Femur (tissue), 1 donor: ENCODE data around the gene FARP1.

Experiments used
- DNase-seq: peaks from one replicate; pipeline ENCODE4 v3.0.0-alpha.2; 2017

FARP1 gene

DNA sequence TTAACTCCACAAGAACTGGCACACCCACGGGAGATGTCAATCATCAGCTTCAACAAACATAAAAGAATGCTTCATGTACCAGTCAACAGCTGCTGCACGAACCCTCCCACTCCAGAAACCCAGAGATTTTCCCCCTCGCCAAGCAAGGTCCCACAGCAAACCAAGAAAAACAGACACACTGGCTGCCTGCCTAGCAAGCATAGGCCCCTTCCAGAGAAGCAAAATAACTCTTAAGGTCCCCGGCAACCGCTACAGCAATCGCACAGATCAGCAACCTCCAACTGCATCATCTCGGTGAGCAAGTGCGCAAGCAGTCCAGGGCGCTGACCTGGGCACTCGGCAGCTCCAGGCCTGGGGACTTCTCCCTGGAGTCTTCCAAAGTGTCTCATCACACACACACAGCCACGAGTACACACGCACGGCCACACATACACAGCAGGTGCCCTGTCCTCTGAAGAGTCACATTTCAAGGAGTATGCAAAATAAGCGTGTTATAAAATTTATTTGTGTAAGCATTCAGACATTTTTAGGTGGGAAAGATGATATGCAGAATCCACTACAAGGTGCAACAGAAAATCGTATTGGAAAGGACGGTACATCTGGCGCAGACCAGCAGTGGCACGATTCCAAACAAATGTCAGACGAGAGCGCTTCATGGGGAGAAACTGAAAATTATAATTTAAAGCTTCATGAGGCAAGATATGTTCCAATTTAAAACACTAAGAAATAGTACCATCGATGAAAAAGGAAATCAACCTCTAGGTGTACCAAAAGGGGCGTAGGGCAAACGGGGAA lies 309.0 kb downstream of the FARP1 start:
- peak; percentile 83 for DNase-seq

DNA sequence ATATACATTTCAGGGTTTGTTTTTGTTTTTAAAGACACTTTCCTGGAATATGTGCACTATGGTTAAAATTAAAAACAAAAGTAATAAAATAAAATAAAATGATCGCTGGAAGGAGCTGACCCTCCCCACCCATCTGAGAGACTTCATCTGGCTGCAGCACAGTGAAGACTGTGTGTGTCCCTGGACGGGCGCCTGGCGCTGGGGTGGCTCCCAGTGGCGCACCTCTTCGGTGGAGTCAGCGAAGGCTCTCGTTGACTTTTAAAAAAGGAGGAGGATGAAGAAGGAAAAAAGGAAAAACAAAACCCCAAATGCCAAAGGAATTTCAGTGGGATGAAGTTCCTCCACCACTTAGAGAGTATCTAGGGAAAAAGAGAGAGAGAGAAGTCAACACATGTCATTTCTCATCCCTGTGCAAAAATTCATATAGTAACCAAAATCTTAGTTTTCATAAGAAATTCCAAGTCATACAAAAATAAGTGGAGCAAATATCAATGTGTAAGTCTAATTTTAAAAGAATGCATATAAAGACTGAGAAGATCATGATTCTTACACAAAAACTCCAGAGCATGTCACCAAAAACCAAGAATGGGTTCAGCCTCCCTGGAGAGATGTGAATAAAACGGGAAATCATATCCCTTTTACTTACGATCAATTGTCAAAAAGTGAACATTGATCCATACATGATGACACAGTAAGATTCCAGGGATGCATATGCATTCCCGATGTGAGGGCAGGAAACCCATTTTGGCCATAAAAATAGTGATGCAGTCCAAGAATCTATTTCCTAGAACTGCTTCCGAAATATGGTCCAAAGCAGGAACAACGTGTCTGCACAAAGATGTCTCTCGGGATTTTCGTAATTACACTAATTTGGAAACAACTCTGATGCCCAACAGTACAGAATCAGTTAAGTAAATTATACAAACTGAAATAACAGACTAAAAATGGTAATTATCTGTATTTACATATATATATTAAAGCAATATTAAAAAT lies 310.3 kb downstream of the FARP1 start:
- DNase-seq = no peak

DNA sequence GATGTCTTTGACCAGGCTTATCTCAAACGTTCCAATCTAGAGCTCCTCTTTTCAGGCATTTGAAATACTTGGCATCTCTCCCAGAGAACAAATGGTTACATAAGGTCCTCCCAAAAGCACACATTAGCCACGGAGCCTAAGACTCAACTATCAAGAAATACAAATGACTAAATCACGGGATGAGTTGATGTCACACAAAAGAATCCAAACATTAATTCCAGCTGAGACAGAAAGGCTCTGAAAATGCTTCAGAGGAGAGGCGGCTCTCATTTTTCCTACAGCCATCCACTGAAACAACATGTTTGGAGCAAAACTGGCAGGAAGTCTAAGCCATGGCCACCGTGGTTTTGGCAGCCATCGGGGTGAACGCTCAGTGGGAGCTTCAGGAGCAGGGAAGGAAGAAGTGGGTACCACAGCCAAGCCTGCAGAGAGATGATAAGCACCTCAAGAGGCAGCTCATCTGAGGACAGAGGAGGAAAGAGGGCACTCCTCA lies 311.5 kb downstream of the FARP1 start:
- DNase-seq = no peak

DNA sequence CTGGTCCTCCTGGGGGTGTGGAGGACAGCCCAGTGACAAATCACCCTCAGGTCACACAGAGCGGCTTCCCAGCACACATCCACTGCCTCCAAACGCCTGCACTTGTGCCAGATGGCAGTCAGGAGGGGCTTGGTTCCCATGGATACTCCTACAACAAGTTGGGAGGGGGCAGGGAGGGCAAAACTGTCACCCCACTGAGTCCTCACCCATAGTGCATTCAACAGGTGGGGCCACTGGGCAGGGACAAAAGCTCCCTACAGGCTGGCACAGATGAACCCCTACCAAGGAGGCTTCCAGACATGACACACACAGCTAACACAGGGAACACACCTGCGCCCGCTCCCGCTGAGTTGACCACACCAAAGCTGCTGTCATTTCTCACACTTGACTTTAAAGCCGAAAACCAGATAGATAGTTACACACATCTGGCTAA lies 313.5 kb downstream of the FARP1 start:
- DNase-seq = no peak

DNA sequence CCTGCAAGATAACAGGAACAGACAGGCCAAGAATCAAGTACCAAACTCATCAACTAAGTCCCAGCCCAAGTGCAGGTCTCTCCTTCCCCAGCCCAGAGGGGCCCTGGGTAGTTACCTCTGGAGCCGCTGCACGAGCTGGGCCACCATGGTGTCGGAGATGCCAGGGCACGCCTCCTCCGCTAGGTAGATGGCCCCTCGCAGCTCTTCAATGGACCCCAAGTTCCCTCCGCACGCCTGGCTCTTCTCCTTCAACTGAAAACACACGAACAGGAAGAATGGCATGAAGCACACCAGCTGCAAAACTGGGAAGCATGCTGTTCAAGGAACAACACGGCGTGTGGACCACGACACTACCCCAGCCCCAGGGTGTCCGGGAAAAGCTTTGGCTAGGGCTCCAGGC lies 314.2 kb downstream of the FARP1 start:
- DNase-seq = no peak

DNA sequence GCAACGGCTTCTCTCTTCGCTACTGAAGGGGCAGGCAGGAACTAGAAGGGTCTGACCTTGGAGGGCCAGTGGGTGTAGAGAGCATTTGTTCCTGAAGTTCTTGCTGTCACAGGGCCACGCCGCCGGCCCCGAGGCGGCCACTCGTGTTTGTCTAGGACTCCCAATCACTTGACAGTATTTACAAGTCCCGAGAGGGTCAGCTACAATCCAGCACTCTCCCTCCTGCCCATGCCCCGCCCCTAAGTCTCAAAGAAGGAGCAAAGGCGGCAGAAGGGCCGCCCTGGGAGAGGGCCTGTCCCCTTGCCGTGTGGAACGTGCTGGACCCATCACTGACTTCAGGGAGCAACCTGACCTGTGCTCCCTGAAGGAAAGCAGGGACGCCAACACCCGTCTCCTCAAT lies 315.5 kb downstream of the FARP1 start:
- DNase-seq = no peak

DNA sequence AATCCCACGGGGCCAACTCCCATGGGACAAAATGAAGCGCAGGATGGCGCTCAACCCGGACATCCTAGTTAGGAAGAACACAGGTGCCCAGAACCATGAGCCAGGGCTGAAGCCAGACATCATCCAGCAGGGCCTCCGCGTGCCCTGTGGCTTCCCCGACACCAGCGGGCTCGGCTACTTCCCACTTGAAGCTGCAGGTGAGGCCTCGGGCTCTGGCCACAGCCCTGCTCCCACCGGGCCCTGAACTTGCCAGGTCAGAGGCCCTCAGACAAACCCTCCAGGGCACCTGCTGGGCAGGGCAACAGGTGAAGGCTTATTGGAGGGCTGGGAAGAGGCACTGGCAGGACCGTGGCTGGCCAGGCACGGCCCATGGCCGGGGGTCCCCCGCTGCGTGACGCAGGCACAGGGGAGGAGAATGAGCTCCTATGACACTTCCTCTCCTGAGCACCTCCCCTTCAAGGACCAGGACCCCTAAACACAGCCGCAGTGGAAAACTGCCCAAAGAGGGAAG lies 316.3 kb downstream of the FARP1 start:
- DNase-seq = no peak

DNA sequence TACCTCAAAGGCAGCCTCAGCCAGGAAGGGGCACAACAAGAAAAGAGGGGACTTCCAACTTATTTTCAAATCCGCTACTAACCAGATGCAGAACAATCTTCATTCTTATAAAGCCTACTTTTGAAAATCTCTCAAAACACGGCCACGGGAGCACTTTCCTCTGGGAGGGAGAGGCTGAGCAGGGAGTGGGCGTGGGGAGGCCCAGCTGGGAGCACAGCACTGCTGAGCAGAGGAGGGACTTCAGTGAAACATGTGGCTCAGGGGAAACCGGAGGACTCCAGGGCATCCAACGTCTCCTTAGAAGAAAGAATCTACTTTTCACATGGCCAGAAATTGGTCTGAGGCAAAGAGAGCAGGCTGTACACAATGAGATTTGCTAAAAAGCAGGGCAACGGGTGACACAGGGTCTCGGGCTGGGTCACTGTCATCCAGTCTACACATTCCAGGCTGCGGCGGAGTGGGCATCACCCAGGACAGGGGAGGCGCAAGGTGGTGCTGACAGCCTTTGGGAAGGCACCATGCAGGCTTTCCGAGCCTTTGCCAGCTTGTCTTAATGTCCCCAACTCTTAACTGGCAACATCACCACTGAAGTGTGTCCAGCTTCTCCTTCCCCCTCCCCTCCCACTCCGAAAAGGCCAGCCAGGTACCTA lies 317.0 kb downstream of the FARP1 start:
- DNase-seq = no peak

DNA sequence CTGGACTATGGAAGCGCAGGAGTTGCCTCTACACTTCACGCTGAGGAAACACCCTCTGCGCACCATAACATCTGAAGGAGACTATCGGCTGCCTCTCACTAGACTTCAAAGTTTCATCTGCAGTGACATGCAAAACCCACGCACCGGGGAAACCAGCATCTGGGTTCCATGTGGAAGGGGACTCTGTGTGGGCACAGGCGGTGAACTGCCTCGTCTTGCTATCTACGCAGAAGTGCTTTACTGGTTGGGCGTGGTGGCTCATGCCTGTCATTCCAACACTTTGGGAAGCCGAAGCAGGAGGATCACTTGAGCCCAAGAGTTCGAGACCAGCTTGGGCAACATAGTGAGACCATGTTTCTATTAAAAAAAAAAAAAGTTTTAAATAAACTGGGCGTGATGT lies 317.6 kb downstream of the FARP1 start:
- DNase-seq = no peak

DNA sequence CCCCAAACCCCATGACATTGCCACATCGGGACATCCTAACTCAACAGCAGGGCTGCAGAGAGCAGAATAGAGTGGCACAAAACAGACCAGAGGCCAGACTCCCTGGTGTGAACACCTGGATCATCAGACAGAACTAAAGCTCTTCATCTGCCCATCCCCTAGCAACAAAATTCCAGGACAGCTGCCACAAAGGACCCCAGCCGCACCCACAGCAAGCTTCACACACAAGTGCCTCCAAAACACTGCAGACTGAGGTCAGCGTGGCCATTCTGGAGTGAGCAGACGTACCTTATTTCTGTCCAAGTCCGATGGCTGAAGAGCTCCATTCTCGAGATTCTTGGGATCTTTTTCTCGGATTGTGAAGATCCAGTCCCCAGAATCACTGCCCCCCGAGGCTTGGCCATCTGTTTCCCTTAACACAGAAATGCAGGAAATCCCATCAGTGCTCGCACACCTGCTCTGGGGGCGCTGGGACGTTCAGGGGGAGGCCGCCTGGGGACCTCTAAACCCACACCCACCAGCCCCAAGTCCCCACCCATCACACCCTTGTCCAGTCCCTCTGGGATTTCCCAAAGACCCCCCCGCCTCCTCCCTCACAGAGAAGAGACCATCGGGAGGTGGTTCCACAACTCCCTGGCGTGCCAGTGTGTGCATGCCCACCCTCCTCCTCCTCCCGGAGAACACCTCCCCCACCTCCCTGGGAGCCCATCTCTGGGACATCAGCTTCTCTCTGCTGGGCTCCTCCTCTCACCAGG lies 318.8 kb downstream of the FARP1 start:
- DNase-seq = no peak

DNA sequence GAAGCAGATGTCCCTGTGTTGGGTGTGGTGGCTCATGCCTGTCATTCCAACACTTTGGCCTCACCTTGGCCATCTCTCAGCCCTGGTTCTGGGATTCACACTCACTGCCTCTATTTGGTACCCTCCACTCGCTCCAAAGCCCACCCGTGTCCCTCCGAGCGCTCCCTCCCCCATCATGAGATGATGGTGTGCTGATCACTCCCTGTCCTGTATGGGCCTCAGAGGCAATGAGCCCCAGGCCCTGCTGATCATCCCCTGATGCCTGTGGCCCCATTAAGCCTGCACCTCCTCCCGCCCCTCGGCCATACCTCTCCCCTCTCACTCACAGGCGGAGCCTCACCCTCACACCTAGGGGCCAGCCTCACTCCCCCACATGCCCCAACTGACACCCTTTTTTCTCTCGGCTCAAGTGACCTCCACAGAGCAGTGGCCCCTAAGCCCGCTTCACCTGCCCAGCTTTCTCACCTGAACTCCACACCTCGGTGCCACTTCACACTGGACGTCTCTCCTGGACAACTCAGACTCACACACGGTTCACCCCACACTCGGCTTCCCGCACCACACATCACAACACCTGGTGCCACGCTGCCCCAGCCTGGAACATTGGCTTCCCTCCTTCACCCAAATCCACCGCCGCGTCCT lies 319.5 kb downstream of the FARP1 start:
- no peak for DNase-seq

DNA sequence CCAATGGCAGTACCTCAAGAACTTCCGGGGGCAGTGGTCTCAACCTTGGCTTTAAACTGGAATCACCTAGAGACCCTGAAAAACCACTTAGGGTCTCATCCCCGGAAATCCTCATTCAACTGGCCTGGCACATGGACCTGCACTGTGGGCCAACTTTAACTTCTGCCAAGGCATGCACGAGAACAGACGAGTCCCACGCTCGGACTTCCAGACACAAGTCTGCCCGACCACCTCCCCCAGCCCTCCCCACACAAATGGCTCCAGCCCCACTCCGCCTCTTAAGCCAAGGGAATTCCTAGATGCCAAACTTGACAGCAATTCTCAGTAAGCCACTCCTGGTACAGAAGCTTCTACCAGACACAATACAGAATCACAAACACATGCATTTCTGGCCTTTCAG lies 320.1 kb downstream of the FARP1 start:
- no peak for DNase-seq

DNA sequence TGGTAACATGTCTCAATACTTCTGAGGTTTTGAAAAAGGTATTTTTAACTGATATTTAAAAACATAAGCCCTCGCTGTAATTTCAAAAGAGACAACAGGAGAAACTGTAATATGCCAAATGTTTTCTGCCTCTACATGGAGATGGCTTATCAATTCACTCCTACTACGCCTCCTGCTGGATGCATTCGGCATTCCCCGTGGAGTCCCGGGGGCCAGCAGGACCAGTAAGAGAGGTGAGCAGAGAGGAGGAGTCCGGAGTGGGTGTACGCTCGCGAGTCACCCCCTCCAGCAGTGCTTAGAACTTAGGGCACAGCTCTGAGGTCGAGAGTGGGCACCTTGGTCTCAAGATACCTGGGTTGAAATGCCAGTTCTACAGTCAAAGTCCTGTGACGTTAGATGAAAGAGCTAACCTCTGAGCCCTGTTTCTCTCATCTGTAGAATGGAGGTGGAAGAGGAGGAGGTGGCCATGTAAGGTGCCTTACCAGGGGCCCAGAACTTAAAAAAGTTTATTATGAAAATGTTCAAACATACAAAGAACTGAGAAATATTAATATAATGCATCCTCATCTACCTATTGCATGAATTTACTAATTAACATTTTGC lies 323.8 kb downstream of the FARP1 start:
- DNase-seq = no peak

DNA sequence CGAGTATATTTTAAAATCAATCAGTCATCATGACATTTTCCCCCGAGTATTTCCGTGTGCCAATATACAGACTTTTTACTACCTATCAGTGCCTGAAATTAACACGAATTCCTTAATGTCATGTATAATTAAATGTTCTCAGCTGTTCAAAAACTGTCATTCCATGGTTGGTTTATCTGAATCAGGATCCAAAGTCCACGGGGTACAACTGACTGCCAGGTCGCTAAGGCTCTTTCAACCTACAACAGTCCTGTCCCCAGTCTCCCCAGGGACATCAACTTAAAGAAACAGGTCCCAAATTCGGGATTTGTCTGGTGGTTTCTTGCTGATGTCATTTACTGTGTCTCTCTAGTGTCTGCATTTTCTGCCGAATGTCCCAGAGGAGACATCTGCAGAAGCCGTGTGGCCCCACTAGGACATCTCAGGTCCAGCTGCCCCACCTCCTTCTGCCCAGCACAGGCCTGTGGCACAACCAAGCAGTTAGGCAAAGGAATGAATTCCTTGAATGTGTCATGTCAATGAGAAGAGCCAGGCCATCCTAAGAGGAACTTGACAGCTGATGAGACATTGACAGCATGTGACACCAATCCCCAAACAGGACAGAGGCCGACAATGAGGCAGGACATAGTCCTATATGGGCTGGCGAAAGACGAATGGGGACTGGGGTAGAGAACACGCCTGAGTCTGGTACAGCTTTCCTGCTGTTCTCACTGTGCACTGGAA lies 324.5 kb downstream of the FARP1 start:
- DNase-seq = no peak

DNA sequence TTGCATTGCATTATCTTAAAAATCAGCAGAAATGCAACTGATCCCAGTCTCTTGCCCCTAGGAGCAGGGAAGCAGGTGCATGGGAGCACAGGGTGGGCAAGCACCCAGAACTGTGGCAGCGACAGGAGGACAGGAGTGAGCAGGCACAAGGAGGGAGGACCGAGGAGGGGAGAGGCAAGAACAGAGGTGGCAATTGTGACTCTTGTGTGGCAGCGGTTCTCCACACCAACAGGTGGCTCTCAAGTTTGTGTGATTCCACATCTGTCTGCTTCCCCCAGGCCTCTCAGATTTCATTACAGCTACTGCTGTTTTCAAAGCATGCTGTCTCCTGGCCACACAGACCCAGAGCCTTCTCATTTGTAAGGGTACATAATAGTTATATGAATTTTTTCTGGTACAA lies 325.5 kb downstream of the FARP1 start:
- no peak for DNase-seq

DNA sequence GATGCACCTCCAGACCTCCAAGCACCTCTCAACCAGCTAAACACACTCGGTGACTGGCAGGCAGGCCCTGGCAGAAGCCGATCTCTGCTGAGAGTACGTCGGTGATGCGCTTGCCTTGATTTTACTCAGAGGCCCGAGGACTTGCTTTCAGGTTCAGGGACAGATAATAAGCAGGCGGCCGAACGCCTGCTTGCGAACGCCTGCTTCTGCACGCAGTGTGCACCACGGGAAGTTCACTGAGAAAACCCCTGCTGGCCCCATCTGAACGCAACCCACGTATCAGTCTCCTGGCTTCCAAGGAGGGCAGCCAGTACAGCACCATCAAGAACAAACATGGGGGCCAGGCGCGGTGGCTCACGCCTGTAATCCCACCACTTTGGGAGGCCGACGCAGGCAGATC lies 326.0 kb downstream of the FARP1 start:
- peak; percentile 13 for DNase-seq

DNA sequence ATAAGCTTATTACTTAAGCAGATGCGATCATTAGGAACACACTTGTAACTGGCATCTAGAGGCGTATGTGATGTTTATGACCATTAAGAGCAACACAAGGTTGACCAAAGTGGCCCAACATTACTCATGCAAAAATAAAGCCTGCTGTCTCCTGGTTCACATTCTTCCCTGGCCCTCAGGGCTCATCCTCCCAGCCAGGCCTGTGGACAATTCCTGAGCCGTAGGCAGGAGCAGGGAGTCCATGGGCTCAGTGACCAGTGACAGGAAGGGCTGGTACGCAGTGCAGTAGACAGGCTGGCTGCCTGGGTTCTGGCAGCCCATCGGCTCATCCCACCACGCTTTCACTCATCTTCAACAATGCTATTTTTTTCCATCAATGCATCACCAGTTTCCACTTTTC lies 328.0 kb downstream of the FARP1 start:
- DNase-seq = peak; percentile 12

DNA sequence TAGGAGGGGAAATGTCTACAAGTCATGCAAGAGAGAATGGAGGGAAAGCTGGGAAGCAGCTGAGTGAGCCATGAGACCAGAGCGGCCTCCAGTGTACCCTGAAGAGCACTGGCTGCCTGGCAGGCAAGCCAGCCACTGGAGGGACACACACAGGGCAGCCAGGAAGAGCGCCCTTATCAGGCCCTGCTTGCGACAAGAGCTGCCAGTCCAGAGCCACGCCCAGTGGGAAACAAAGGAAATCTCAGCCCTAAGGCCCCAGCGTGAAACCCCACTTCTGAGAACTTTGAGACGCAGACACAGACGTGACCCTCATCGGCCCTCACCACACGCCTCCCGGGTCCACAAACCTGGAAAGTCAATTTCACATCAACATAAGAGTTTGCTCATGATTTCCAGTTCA lies 329.0 kb downstream of the FARP1 start:
- DNase-seq = no peak

DNA sequence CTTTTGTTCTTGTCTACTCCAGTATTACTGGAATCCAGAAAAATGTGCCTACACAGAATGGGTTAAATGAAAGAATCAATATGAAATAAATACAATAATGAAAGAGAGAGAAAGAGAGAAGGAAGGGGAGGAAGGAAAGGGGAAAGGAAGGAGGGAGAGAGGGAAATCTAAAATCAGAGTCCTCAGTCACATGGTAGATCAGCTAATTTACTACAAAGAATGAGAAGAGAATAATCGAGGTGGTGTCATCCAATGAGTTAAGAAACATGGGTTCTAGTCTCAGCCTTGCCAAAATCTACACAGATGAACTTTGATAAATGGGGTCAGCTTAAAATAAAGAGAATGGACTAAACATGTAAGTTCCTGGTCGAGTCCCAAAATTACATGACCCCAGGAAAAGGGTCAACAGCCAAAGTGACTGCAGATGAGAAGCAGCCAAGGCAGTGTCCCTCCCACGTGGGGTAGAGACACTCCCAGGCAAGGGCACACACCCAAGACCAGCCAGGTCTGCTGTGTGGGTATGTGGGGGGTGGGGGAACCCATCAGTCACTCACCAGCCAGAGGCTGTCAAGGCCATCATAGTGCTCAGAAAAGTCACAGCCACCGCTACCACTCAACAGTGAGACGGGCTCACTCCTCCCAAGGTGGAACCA lies 330.4 kb downstream of the FARP1 start:
- DNase-seq = no peak

DNA sequence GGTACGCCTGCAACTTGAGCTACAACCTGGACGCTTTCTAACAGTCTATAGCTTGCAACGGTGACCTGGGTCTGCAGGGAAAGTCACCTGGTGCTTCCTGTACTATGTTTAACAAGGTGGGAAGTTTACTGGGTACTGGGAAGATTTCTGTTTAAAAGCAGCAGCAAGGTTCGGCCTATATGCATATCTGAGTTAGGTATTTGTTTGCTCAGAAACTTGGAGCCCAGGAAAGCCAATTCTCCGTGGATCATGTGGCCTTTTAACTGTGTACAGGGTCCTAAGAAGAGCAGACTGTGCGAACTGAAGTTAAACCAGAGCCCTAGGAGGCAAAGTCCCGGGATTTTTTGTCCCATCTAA lies 330.9 kb downstream of the FARP1 start:
- peak; percentile 5 for DNase-seq
